ENCODE measurements around the gene AQP7. TPM values are rescaled to one million over a fixed set of nuclear protein-coding genes. Genes with fewer than 3 reads are reported as not detected.

The AQP7 gene
- total RNA-seq, 1 donor from 2014 or later = not detected

DNA sequence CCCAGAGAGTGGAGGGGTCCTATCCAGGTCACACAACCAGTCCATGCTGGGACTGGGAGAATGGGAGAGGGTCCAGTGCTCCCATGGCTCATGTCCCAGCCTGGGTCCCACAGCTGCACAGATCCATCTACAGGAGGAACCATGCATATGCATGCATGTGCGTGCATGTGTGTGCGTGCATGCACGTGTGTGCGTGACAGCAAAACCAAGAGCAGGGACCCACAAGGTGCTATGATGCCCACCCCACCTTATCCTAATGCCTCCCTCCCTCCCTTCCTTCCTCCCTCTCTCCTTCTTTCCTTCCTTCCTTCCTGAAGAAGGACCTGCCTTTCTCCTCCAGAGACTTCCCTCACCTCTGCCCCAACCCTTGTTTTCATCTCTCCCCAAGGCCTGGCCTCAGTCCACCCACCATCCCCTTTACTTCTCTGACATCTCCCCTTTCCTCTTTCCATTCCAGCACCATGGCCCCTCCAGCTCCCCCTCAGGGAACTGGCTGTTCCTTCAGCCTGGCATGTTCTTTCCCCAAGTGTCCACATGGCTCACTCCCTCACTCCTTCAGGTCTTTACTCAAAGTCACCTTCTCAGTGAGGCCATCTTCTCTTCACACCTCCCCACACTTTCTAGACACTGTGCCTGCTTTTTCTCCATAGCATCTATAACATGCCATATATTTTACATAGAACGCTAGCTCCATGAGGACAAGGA, 21.8 kb downstream of the AQP7 start:
- H3K36me3 ChIP-seq (ENCODE audit: control insufficient read depth, insufficient read depth, low read length) = no peaks in the 10 kb centered on the region
- no peak overlapping the region for H3K4me3 ChIP-seq (ENCODE audit: low read depth, low read length)
- no peak for DNase-seq (ENCODE audit: low read depth)
- H3K27me3 ChIP-seq (ENCODE audit: control insufficient read depth, insufficient read depth, low read length) = no peaks in the 10 kb centered on the region
- TF ChIP-seq, protein P1, sequence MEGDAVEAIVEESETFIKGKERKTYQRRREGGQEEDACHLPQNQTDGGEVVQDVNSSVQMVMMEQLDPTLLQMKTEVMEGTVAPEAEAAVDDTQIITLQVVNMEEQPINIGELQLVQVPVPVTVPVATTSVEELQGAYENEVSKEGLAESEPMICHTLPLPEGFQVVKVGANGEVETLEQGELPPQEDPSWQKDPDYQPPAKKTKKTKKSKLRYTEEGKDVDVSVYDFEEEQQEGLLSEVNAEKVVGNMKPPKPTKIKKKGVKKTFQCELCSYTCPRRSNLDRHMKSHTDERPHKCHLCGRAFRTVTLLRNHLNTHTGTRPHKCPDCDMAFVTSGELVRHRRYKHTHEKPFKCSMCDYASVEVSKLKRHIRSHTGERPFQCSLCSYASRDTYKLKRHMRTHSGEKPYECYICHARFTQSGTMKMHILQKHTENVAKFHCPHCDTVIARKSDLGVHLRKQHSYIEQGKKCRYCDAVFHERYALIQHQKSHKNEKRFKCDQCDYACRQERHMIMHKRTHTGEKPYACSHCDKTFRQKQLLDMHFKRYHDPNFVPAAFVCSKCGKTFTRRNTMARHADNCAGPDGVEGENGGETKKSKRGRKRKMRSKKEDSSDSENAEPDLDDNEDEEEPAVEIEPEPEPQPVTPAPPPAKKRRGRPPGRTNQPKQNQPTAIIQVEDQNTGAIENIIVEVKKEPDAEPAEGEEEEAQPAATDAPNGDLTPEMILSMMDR (IDR thresholded peaks at IDR 0.05; ENCODE audit: insufficient read depth, low read length, poor library complexity, severe bottlenecking) = no peak

DNA sequence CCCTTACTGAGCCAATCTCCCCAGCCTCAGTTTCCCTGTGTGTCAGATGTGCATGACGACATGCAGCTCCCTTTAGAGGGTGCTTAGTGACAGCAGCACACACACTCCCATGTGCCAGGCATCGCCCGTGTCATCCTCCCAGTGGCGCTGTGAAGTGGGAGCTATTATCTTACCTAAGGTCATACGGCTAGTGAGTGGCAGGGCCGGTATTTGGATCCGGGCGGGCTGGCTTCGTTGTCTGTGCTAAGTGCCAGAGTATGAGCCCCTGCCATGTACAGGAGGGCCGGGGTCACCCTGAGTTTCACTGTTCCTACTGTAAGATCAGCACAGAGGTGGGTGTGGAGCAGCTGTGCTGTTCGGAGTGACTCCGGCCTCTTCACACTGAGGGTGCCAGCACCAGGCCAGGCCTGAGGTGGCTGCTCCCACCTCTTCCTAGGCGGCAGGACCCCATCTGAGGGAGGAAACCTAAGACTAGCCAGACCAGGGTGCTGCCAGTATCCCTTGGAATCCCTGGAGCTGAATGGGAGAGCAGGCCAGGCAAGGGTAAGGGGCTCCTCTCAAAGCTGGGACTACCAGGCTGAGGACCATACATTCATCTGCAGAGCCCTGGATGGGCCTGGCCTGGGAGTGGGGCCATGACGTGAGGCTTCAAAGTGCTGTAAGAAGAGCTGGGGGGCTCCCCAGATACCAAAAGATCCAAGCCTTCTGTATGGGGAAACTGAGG, 22.5 kb downstream of the AQP7 start:
- DNase-seq (ENCODE audit: low read depth) = no peak
- Histone ChIP-seq H3K4me3 (ENCODE audit: low read depth, low read length) (no peak overlapping the region), H3K27me3 (ENCODE audit: control insufficient read depth, insufficient read depth, low read length) (no peaks in the 10 kb centered on the region), H3K36me3 (ENCODE audit: control insufficient read depth, insufficient read depth, low read length) (no peaks in the 10 kb centered on the region)
- TF ChIP-seq, protein P1 (IDR thresholded peaks at IDR 0.05; ENCODE audit: insufficient read depth, low read length, poor library complexity, severe bottlenecking) = no peak

DNA sequence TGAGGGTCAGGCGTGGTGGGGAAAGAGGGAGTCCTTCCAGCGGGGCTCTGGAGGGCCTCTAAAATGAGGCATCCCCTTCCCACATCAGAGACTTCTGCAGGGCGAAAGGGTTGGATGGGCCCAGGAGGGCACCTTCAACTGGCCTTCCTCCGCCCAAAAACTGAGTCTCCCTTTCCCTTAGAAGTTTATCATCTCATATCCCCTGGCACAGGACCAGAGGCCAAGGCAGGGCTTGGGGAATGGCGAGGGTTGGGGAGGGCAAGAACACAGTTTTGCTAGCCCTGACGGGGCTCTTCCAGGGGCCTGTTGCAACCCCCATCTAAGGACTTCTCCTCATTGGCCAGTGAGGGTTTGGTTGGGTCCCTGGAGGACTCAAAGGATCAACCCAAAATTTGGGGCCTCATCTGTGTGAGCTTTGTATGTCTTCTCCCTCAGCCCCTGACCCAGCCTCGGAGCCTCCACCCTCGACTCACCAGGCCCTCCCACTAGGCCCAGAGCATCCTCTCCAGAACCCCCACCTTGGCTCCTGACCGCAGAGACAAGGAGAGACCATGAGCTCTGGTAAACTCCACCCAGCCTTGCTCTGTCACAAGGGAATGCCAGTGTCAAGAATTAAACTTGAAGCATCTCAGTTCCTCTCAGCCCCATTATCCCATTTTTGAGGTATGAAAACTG, 24.1 kb downstream of the AQP7 start:
- H3K36me3 ChIP-seq (ENCODE audit: control insufficient read depth, insufficient read depth, low read length) = no peaks in the 10 kb centered on the region
- DNase-seq (ENCODE audit: low read depth) = no peak
- no peak overlapping the region for H3K4me3 ChIP-seq (ENCODE audit: low read depth, low read length)
- TF ChIP-seq, protein P1 (IDR thresholded peaks at IDR 0.05; ENCODE audit: insufficient read depth, low read length, poor library complexity, severe bottlenecking) = no peak
- no peaks in the 10 kb centered on the region for H3K27me3 ChIP-seq (ENCODE audit: control insufficient read depth, insufficient read depth, low read length)

DNA sequence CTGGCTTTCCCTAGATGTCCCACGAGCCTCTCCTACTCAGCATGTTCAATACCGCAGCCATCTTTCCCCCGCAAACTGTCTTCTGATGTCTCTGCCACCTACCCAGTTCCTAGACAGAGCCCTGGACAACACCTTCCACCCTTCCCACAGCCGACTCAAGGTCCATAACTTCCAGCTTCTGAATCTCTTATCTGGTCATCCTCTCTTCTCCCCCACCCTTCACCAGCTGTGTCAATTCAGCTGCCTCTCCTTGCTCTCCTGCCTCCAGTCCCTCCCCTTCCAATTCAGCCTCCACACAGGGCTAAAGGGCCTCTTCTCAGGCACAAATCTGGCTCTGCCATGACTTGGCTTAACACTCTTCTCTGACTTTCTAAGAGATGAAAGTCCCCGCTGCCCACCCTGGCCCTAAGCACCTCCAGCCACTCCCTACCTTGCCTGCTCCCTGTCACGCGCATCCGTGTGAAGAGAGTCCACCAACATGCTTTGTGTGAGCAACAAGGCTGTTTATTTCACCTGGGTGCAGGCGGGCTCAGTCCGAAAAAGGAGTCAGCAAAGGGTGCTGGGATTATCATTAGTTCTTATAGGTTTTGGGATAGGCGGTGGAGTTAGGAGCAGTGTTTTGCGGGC, 25.2 kb downstream of the AQP7 start:
- TF ChIP-seq, protein P1 (IDR thresholded peaks at IDR 0.05; ENCODE audit: insufficient read depth, low read length, poor library complexity, severe bottlenecking) = no peak
- no peak for DNase-seq (ENCODE audit: low read depth)
- Histone ChIP-seq H3K36me3 (ENCODE audit: control insufficient read depth, insufficient read depth, low read length) (no peaks in the 10 kb centered on the region), H3K4me3 (ENCODE audit: low read depth, low read length) (no peak overlapping the region), H3K27me3 (ENCODE audit: control insufficient read depth, insufficient read depth, low read length) (no peaks in the 10 kb centered on the region)

DNA sequence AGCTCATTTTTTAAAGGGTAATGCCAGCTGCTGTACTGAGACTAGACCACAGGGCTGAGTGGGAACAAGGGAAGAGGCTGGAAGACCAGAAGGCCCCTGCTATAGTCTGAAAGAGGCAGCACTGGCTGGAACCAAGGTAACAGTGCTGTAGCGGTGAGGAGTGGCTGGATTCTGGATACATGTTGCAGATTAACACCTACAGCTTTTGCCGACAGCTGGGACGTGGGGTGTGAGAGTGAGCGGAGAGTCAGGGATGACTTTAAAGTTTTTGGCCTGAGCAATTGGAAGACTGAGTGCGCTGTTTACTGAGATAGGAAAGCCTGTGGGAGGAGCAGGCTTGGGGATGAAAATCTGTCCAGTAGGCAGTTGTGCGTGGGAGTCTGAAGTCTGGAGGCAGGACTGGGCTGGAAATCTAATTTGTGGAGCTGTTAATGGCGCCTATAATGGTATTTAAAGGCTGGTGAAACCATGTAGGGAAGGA, 26.5 kb downstream of the AQP7 start:
- Histone ChIP-seq H3K4me3 (ENCODE audit: low read depth, low read length) (no peak overlapping the region), H3K36me3 (ENCODE audit: control insufficient read depth, insufficient read depth, low read length) (peaks cover 3% of the 10 kb centered on the region), H3K27me3 (ENCODE audit: control insufficient read depth, insufficient read depth, low read length) (no peaks in the 10 kb centered on the region)
- TF ChIP-seq, protein P1 (IDR thresholded peaks at IDR 0.05; ENCODE audit: insufficient read depth, low read length, poor library complexity, severe bottlenecking) = no peak
- no peak for DNase-seq (ENCODE audit: low read depth)
